NT2/D1 (cell line): ENCODE measurements around the gene MRPS14.

Experiments used
- SUZ12 ChIP-seq: IDR thresholded peaks from 2 replicates; pipeline ENCODE4 v1.6.1; 2011; ENCODE audit not compliant: insufficient read length, insufficient read depth; ENCODE audit errors: extremely low read depth
- YY1 ChIP-seq: IDR thresholded peaks from 2 replicates; pipeline ENCODE4 v1.6.1; 2011; ENCODE audit not compliant: insufficient read length, insufficient read depth
- ZNF274 ChIP-seq: IDR thresholded peaks from 2 replicates; pipeline ENCODE4 v1.6.1; 2011; ENCODE audit warnings: mild to moderate bottlenecking, low read depth, low read length

DNA sequence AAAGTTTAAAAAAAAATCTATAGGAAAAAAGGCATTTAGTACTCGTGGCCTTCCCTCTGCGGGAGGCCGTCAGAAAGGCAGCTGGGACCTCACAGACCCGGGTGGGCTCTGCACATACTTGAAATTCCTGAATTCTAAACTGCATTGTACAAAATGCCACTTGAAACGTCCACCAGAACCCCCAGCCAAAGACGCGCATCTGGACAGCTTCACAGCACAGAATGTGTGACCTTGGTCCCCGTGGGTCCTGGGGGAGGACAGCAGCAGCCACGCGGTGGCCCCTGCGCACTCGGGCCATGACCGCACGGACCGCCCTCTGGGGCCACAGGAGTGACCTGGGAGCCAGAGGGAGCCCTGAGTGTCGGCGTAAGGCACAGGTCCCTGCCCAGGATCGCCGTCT lies 20.6 kb upstream of the MRPS14 start:
- TF ChIP-seq ZNF274: no peak
- no peak for TF ChIP-seq SUZ12
- no peak for TF ChIP-seq YY1
